HL-60 (cell line): ENCODE results near the gene HSPA1A.
A peak's percentile ranks its signal among the peaks of the same experiment; 100 is the strongest.

ENCODE experiments used
- POLR2AphosphoS5 ChIP-seq: IDR thresholded peaks from 2 replicates; pipeline ENCODE4 v1.6.1; 2012; ENCODE audit warnings: low read depth
- TF ChIP-seq, protein P1 (sequence below): IDR thresholded peaks from one replicate; pipeline ENCODE4 v1.5.1; 2011; ENCODE audit warnings: low read length, control low read depth, inconsistent platforms; ENCODE audit not compliant: insufficient read depth

DNA sequence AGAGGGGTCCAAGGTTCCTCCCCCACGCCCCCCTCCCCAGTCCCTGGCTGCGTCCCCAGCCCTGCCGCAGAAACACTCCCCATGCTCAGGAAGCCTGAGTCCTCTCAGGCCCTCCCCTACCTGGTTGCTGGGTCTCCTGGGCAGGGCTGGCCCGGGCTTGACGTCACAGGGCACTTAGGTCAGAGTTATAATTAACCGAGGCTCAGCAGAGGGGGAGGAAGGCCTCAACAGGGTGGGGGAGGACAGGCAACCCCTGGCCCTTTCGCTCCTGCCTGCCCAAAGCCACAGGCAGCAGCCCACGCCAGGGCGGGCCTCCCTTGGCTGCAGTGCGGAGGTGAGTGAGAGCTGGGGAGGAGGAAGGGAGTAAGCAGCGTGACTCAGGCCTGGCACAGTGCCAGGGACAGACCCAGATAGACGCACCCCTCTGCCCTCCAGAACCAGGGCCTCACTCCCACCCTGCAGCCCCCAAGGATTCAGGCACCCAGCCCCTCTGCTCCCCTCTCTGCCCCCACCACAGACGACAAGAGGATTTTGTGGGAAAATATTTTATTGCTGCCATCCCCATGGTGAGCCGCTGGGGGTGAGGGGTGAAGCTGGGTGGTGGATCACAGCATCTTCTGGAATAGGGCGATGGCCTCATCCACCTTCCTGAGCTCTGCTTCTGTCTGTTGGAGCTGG is 38.2 kb upstream of the HSPA1A start, which contains the start of gene VWA7:
- TF ChIP-seq, protein P1, sequence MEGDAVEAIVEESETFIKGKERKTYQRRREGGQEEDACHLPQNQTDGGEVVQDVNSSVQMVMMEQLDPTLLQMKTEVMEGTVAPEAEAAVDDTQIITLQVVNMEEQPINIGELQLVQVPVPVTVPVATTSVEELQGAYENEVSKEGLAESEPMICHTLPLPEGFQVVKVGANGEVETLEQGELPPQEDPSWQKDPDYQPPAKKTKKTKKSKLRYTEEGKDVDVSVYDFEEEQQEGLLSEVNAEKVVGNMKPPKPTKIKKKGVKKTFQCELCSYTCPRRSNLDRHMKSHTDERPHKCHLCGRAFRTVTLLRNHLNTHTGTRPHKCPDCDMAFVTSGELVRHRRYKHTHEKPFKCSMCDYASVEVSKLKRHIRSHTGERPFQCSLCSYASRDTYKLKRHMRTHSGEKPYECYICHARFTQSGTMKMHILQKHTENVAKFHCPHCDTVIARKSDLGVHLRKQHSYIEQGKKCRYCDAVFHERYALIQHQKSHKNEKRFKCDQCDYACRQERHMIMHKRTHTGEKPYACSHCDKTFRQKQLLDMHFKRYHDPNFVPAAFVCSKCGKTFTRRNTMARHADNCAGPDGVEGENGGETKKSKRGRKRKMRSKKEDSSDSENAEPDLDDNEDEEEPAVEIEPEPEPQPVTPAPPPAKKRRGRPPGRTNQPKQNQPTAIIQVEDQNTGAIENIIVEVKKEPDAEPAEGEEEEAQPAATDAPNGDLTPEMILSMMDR: no peak
- peak; percentile 82 for TF ChIP-seq POLR2AphosphoS5
